SU-DHL-6 (cell line): Measurements from ENCODE around the gene F12.
A peak's percentile ranks its signal among the peaks of the same experiment; 100 is the strongest.

Experiments used
- H2AFZ ChIP-seq: fragments of 200-600 bp; sonication (generic); 2 replicates; pipeline ENCODE4 v1.6.1; 2014; ENCODE audit warnings: low read depth, mild to moderate bottlenecking, moderate library complexity, mixed read lengths, antibody characterized with exemption, low read length; ENCODE audit not compliant: severe bottlenecking
- H3F3A ChIP-seq: fragments of 200-600 bp; shearing (Covaris generic); 2 replicates; pipeline ENCODE4 v1.6.0; 2016; ENCODE audit warnings: antibody characterized with exemption, mild to moderate bottlenecking; ENCODE audit not compliant: insufficient read depth
- H3K27ac ChIP-seq: fragments of 200-600 bp; sonication (generic); 2 replicates; pipeline ENCODE4 v1.5.1; 2016; ENCODE audit warnings: low read depth, mild to moderate bottlenecking, low read length, moderate library complexity, mixed read lengths
- H3K27me3 ChIP-seq: fragments of 200-600 bp; sonication (generic), shearing (Covaris generic); 2 replicates; pipeline ENCODE4 v1.6.0; 2014; ENCODE audit warnings: mild to moderate bottlenecking, low read length
- H3K36me3 ChIP-seq: fragments of 200-600 bp; sonication (generic); 2 replicates; pipeline ENCODE4 v1.6.1; 2014; ENCODE audit warnings: mild to moderate bottlenecking, low read length, mixed read lengths
- H3K4me2 ChIP-seq: fragments of 300-600, 200-600 bp; shearing (Covaris generic), sonication (generic); 2 replicates; pipeline ENCODE4 v1.6.0; 2014; ENCODE audit warnings: low read length, low read depth, mild to moderate bottlenecking; ENCODE audit not compliant: poor library complexity, severe bottlenecking
- H3K4me3 ChIP-seq: fragments of 200-600 bp; sonication (generic); 2 replicates; pipeline ENCODE4 v1.5.1; 2014; ENCODE audit warnings: antibody characterized with exemption, low read length, mild to moderate bottlenecking, mixed read lengths; ENCODE audit not compliant: insufficient read depth, poor library complexity, severe bottlenecking
- H3K79me2 ChIP-seq: fragments of 200-600 bp; sonication (generic); 2 replicates; pipeline ENCODE4 v1.6.1; 2014; ENCODE audit warnings: mild to moderate bottlenecking, low read length, moderate library complexity; ENCODE audit not compliant: insufficient read depth
- H3K9ac ChIP-seq: fragments of 200-600 bp; sonication (generic); 2 replicates; pipeline ENCODE4 v1.7.0; 2014; ENCODE audit warnings: mild to moderate bottlenecking, low read length
- H3K9me2 ChIP-seq: fragments of 200-600 bp; sonication (generic); replicated peaks from 2 replicates; pipeline ENCODE4 v1.6.1; 2014; ENCODE audit warnings: low read length; ENCODE audit not compliant: insufficient read depth
- H3K9me3 ChIP-seq: fragments of 200-600 bp; sonication (generic); 2 replicates; pipeline ENCODE4 v1.6.1; 2014; ENCODE audit warnings: low read length, mixed read lengths; ENCODE audit not compliant: insufficient read depth
- H4K20me1 ChIP-seq: fragments of 200-600 bp; sonication (generic); 2 replicates; pipeline ENCODE4 v1.6.1; 2014; ENCODE audit warnings: low read depth, mild to moderate bottlenecking, antibody characterized with exemption, low read length, moderate library complexity, mixed read lengths
- CTCF ChIP-seq: fragments of 200-600 bp; sonication (generic); IDR thresholded peaks from one replicate; pipeline ENCODE4 v1.5.1; 2017; ENCODE audit warnings: antibody characterized with exemption, mild to moderate bottlenecking, low read length, moderate library complexity; ENCODE audit not compliant: insufficient read depth, poor library complexity, severe bottlenecking
- EZH2phosphoT487 ChIP-seq: fragments of 200-600 bp; sonication (generic), shearing (Covaris generic); conservative IDR thresholded peaks from 2 replicates; pipeline ENCODE4 v1.6.1; 2018; ENCODE audit warnings: mild to moderate bottlenecking, antibody characterized with exemption, low read length, moderate library complexity, mixed read lengths

Gene F12

GRCh38 chr5:177403102-177403791 lies 6.1 kb downstream of the F12 start:
- Histone ChIP-seq H3K9ac (peak overlapping the region; percentile 64), H2AFZ (peak overlapping the region; percentile 85), H3K4me2 (peak overlapping the region; percentile 85), H3K79me2 (no peaks in the 10 kb centered on the region), H3F3A (no peaks in the 10 kb centered on the region; the same call in 1 of the 2 replicates), H3K4me3 (peak overlapping the region; percentile 20), H4K20me1 (no peaks in the 10 kb centered on the region), H3K9me2 (no peaks in the 10 kb centered on the region), H3K9me3 (no peaks in the 10 kb centered on the region), H3K27ac (no peak overlapping the region), H3K27me3 (no peaks in the 10 kb centered on the region), H3K36me3 (no peaks in the 10 kb centered on the region)
- TF ChIP-seq EZH2phosphoT487 (no peak), CTCF (no peak)

DNA sequence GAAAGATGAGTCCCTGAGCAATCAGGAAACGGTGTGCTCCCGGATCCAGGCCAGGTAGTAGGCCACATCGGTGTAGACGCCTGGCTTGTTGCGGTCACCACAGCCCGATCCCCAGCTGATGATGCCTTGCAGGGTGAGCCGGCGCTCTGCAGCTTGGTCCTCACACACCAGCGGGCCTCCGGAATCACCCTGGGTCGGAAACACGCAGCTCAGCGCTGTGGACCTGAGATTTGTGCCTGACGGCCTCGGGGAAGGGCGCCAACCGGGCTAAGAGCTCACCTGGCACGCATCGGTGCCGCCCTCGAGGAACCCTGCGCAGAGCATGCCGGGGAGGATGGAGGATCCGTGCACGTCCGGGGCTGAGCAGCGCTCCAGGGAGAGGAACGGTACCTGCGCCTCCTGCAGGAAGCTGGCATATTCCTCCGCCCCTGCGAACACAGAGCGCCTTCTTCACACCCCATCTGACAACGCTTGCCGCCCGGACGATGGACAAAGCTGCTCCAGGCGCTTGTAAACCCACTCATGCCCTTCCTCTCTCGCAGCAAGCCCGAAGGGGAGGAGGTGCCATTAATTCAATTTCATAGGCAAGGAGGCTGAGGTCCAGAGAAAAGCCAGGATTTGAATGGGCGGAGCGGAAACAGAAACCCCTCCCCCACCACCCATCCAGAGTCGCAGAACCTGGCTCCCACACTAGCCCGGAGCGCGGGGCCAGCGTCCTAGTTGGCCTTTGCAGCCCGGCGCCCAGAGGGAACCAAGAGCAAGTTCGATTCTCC lies 6.9 kb downstream of the F12 start:
- no peaks in the 10 kb centered on the region for H3K36me3 ChIP-seq
- H2AFZ ChIP-seq = no peak overlapping the region
- H3K9ac ChIP-seq = no peak overlapping the region
- H3F3A ChIP-seq = no peaks in the 10 kb centered on the region; the same call in 1 of the 2 replicates
- H3K27me3 ChIP-seq = no peaks in the 10 kb centered on the region
- H3K4me3 ChIP-seq = no peak overlapping the region
- peak overlapping the region; percentile 85 for H3K4me2 ChIP-seq
- no peaks in the 10 kb centered on the region for H4K20me1 ChIP-seq
- H3K79me2 ChIP-seq = no peaks in the 10 kb centered on the region
- TF ChIP-seq EZH2phosphoT487 (no peak), CTCF (no peak)
- no peaks in the 10 kb centered on the region for H3K9me3 ChIP-seq
- no peaks in the 10 kb centered on the region for H3K9me2 ChIP-seq
- no peak overlapping the region for H3K27ac ChIP-seq

GRCh38 chr5:177399997-177400868 lies 9.1 kb downstream of the F12 start, which contains the start of gene PFN3:
TSS of gene PFN3 (minus strand) at chr5:177400661. CDS start at chr5:177400576, 85 bp downstream.
- no peak for TF ChIP-seq EZH2phosphoT487
- no peak for TF ChIP-seq CTCF
- Histone ChIP-seq H3K4me2 (no peak within 1 kb of the TSS), H3F3A (no peaks in the 10 kb centered on the region), H3K4me3 (no peak within 1 kb of the TSS), H3K9me3 (no peaks in the 10 kb centered on the region), H2AFZ (no peak within 1 kb of the TSS), H3K9me2 (no peaks in the 10 kb centered on the region), H3K27ac (no peak within 1 kb of the TSS), H3K9ac (no peak within 1 kb of the TSS), H4K20me1 (no peaks in the 10 kb centered on the region), H3K79me2 (no peaks in the 10 kb centered on the region), H3K27me3 (no peaks in the 10 kb centered on the region), H3K36me3 (no peaks in the 10 kb centered on the region)
